Transverse colon (tissue), 4 donors: Measurements from ENCODE around the gene OR10A3. TPM values are rescaled to one million over a fixed set of nuclear protein-coding genes. Genes with fewer than 3 reads are reported as not detected.
"Not testable (repeated sequence)": the region's sequence is repeated elsewhere in the genome, so short reads cannot be mapped to it uniquely, and the experiment has no call there.

ENCODE experiments used
- DNase-seq: peaks from one replicate; pipeline ENCODE4 v3.0.0-alpha.2; 2019
- H3K27ac ChIP-seq, 4 donors: fragments of 200-600 bp; sonication (generic); 2 replicates each; pipeline ENCODE4 v1.5.1; 2016 to 2018; ENCODE audit warnings: inconsistent platforms in 4 of 4
- H3K27me3 ChIP-seq: fragments of 200-600 bp; sonication (generic); 2 replicates; pipeline ENCODE4 v1.5.1; 2017; ENCODE audit warnings: inconsistent platforms
- H3K36me3 ChIP-seq, 4 donors: fragments of 200-600 bp; sonication (generic); 2 replicates each; pipeline ENCODE4 v1.5.1; 2017 to 2019; ENCODE audit warnings: inconsistent platforms in 4 of 4
- H3K4me1 ChIP-seq, 4 donors: fragments of 200-600 bp; sonication (generic); 2 replicates each; pipeline ENCODE4 v1.5.1; 2017 to 2020; ENCODE audit warnings: inconsistent platforms in 4 of 4
- H3K4me3 ChIP-seq, 4 donors: fragments of 200-600 bp; sonication (generic); 1 replicate in 1 of 4; 2 replicates in 3 of 4; pipeline versions ENCODE4 v1.5.1 to v1.6.1; 2017 to 2019; ENCODE audit warnings: inconsistent platforms in 4 of 4
- H3K9me3 ChIP-seq, 2 donors: fragments of 200-600 bp; sonication (generic); 2 replicates each; pipeline ENCODE4 v1.5.1; 2017 to 2019; ENCODE audit warnings: inconsistent platforms in 2 of 2
- EP300 ChIP-seq: sonication (generic); formaldehyde crosslinking; IDR thresholded peaks from one replicate; pipeline ENCODE4 v1.6.1; 2017; ENCODE audit warnings: antibody characterized with exemption, low read depth
- POLR2A ChIP-seq: fragments of 450-650 bp; IDR thresholded peaks from one replicate; pipeline ENCODE4 v1.6.1; 2016; ENCODE audit warnings: antibody characterized with exemption, mild to moderate bottlenecking, moderate library complexity
- POLR2AphosphoS5 ChIP-seq, 3 donors: sonication (generic); formaldehyde crosslinking; IDR thresholded peaks; one replicate each; pipeline ENCODE4 v1.6.1; 2016; ENCODE audit warnings: antibody characterized with exemption in 3 of 3
- WGBS, 2 donors: methylation state at CpG; one replicate each; pipeline ENCODE4 v1.1.5; 2018; ENCODE audit warnings: low coverage in 1 of 2; 5-methylcytosine and 5-hydroxymethylcytosine counted together
- in situ Hi-C, 4 donors: fragments of 200-750 bp; cut with MboI; loops; one replicate each; pipeline versions ENCODE4 v1.15.0 to v1.15.1; 2017; ENCODE audit warnings: low sequenced_read_pairs in 3 of 4, low pct_ligation_motif_present in 1 of 4, low pct_unique_long_range_greater_than_20kb in 1 of 4
- intact Hi-C: fragments of 100-400 bp; cut with DNase I; formaldehyde crosslinking; loops from one replicate; pipeline ENCODE4 v1.15.1; 2023; ENCODE audit warnings: low total_unique reads
- total RNA-seq, 4 donors: library from RNA; depleted of rRNA; stranded (reverse); fragments of >200 nt; gene quantifications; one replicate each; pipeline ENCODE4 v1.1.0, GENCODE V29; 2016
- TF ChIP-seq, protein P1 (sequence below), 5 experiments: fragments of 200-600 bp in 3 of 5; fragments of 450-650 bp in 2 of 5; sonication (generic) in 3 of 5; IDR thresholded peaks; 1 replicate in 2 of 5; 2 replicates in 3 of 5; pipeline ENCODE4 v1.5.1; 2016 to 2017; ENCODE audit warnings: antibody characterized with exemption in 5 of 5, inconsistent platforms in 3 of 5, mild to moderate bottlenecking in 2 of 5, moderate library complexity in 1 of 5

The OR10A3 gene, protein sequence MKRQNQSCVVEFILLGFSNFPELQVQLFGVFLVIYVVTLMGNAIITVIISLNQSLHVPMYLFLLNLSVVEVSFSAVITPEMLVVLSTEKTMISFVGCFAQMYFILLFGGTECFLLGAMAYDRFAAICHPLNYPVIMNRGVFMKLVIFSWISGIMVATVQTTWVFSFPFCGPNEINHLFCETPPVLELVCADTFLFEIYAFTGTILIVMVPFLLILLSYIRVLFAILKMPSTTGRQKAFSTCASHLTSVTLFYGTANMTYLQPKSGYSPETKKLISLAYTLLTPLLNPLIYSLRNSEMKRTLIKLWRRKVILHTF
- total RNA-seq: not detected

DNA sequence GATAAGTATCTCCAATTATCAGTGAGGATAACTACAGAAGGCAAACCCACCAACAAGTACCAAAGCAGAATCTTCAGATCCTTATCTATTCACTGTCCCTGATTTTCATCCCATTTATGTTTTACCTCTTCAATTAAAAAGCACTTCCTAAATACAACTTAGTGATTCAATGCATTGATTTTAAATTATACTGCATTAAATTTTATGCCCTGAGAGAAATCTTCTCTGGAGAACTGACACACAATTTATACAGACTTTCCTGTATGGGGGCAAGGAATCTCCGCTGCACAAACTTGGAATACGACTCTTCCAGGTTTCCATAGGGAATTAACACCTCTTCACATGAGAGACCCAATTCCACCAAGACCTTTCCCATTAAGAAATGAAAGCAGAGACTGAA, at the start of gene OR10A3:
OR10A3 (minus strand) TSS at position 101 of the 400 bp plus-strand sequence. CDS start 2,188 bp downstream, outside the sequence.
- intact Hi-C loops (no loop called here), in situ Hi-C loops (no loop called here)
- H3K27ac ChIP-seq: no peak within 1 kb of the TSS
- DNase-seq: no peak
- no peaks in the 10 kb centered on the region for H3K36me3 ChIP-seq
- H3K4me3 ChIP-seq: no peak within 1 kb of the TSS
- no peak for TF ChIP-seq POLR2AphosphoS5 (IDR thresholded peaks at IDR 0.05)
- TF ChIP-seq POLR2A: no peak
- TF ChIP-seq, protein P1, sequence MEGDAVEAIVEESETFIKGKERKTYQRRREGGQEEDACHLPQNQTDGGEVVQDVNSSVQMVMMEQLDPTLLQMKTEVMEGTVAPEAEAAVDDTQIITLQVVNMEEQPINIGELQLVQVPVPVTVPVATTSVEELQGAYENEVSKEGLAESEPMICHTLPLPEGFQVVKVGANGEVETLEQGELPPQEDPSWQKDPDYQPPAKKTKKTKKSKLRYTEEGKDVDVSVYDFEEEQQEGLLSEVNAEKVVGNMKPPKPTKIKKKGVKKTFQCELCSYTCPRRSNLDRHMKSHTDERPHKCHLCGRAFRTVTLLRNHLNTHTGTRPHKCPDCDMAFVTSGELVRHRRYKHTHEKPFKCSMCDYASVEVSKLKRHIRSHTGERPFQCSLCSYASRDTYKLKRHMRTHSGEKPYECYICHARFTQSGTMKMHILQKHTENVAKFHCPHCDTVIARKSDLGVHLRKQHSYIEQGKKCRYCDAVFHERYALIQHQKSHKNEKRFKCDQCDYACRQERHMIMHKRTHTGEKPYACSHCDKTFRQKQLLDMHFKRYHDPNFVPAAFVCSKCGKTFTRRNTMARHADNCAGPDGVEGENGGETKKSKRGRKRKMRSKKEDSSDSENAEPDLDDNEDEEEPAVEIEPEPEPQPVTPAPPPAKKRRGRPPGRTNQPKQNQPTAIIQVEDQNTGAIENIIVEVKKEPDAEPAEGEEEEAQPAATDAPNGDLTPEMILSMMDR (IDR thresholded peaks at IDR 0.05): no peak
- no peak for TF ChIP-seq EP300
- H3K4me1 ChIP-seq: no peaks in the 10 kb centered on the region
- no peaks in the 10 kb centered on the region for H3K27me3 ChIP-seq
- H3K9me3 ChIP-seq: peaks cover 15 to 17% of the 10 kb centered on the region in 2 donors
- 73% methylated on average over 2 of the region's 2 CpGs; no CpG with 5 or more reads in 1 of the 2 donors for WGBS, 2 donors

DNA sequence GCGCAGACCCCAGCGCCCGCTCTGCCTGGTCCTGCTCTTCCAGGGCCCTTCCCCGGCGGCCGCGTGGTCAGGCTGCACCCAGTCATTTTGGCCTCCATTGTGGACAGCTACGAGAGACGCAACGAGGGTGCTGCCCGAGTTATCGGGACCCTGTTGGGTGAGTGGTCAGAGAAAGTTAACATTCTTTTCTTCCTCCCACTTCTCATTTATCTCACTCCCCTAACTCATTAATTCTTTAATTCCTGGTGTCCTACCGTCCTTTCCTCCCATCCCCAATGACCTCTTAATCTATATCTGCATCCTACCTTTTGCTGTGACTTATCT, 46.0 kb upstream of the OR10A3 start:
- in situ Hi-C loops (loop anchor here in 3 of 4 donors (5.0 to 10.0 kb wide), 2 partner anchors 93 to 95 kb away; no protein-coding TSS in a partner anchor), intact Hi-C loops (loop anchor here (5.0 kb wide), 1 partner anchor 95 kb away; no protein-coding TSS in a partner anchor)
- H3K4me1 ChIP-seq: peaks cover 16 to 37% (median 20%) of the 10 kb centered on the region in 4 donors
- WGBS, 2 donors: 0 to 1% methylated on average over 3 to 8 of the region's 13 CpGs
- not testable (repeated sequence) for DNase-seq, H3K27me3 ChIP-seq, H3K9me3 ChIP-seq
- peak overlapping the region; percentile 79 to 97 (median 92) for H3K4me3 ChIP-seq
- H3K36me3 ChIP-seq: peaks cover 0 to 15% (median 4%) of the 10 kb centered on the region in 4 donors
- H3K27ac ChIP-seq: peak overlapping the region; percentile 79 to 90 (median 85)

DNA sequence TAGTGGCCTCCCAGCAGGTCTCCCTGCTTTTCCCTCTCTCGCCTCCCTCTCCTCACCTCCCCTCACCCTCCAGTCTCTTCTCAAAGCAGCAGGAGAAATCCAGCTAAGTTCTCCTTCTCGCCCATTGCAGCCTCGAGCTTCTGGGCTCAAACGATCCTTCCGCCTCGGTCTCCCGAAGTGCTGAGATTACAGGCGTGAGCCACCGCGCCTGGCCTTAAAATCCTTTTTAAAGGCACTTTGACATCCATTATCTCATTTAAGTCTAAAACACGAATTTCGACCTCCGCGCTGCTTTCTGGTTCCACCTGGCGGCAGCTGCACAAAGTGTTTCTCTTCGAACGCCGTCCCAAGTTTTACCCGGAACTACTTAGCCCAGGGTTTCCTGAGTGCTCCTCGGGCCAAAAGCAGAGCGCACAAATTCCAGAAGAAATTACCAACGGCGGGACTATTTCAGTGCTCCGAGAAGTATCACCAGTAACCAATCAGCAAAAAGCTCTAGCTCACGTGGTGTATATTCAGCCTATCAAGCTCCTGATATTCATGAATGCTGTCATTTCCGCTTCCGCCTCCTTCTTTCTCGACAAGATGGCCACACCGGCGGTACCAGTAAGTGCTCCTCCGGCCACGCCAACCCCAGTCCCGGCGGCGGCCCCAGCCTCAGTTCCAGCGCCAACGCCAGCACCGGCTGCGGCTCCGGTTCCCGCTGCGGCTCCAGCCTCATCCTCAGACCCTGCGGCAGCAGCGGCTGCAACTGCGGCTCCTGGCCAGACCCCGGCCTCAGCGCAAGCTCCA, 45.5 kb upstream of the OR10A3 start, which contains the start of gene EIF3F:
EIF3F (plus strand) TSS at position 570 of the 792 bp plus-strand sequence; CDS start at position 586, 16 bp downstream.
- Histone ChIP-seq H3K4me1 (peaks cover 16 to 37% (median 20%) of the 10 kb centered on the region in 4 donors), H3K4me3 (peak within 1 kb of the TSS; percentile 79 to 97 (median 92)), H3K27ac (peak within 1 kb of the TSS; percentile 79 to 90 (median 85)), H3K9me3 (no peaks in the 10 kb centered on the region), H3K27me3 (no peaks in the 10 kb centered on the region), H3K36me3 (peaks cover 0 to 9% (median 1%) of the 10 kb centered on the region in 4 donors)
- peak; percentile 92 for DNase-seq
- intact Hi-C loops: loop anchor here (5.0 kb wide), 1 partner anchor 95 kb away; no protein-coding TSS in a partner anchor
- in situ Hi-C loops: loop anchor here in 3 of 4 donors (5.0 to 10.0 kb wide), 2 partner anchors 92 to 95 kb away; no protein-coding TSS in a partner anchor
- TF ChIP-seq EP300: no peak
- TF ChIP-seq POLR2A: peak; percentile 45
- TF ChIP-seq, protein P1 (IDR thresholded peaks at IDR 0.05): peak; percentile 83 to 96 (median 87)
- TF ChIP-seq POLR2AphosphoS5 (IDR thresholded peaks at IDR 0.05): peak; percentile 33 to 52 (median 46)
- 0% methylated on average over 9 to 33 of the region's 47 CpGs for WGBS, 2 donors

DNA sequence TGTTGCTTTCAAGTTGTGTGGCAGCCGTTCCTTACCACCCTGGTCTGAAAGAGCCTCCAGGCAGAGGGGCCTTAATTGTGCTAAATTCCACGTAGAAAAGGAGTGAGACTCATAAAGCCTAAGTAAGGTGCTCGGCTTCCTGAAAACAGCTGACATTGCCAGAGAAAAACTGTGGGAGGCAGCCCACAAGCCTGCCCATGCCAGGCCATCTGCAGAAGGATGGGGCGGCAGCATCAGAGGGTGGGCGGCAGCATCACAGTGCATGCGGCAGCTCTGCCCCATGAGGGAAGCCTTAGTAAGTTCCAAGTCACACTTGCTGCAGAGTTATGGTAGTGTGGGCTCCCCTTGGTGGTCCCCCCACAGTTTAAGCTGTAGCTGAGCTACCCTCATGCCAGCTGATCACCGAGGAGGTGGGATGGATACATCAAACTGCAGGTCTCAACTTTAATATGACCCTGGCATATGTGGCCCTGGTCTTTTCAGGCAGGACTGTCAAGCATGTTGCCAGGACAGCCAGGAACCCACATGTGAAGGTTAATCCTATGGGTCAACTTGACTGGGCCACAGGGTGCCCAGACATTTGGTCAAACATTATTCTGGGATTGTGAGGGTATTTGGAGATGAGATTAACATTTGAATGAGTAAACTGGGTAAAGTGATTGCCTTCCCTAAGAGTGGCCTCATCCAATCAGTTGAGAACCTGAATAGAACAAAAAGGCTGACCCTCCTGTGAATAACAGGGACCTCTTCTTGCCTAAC, 42.5 kb upstream of the OR10A3 start:
- 71% methylated on average over 7 of the region's 7 CpGs; no CpG with 5 or more reads in 1 of the 2 donors for WGBS, 2 donors
- in situ Hi-C loops: loop anchor here in 1 of 4 donors (10.0 kb wide), 1 partner anchor 89 kb away; no protein-coding TSS in a partner anchor
- no peak overlapping the region for H3K4me3 ChIP-seq
- no peaks in the 10 kb centered on the region for H3K27me3 ChIP-seq
- no peak for DNase-seq
- TF ChIP-seq EP300: no peak
- no peak for TF ChIP-seq POLR2A
- TF ChIP-seq POLR2AphosphoS5 (IDR thresholded peaks at IDR 0.05): no peak
- TF ChIP-seq, protein P1 (IDR thresholded peaks at IDR 0.05): no peak
- no peak overlapping the region for H3K27ac ChIP-seq
- intact Hi-C loops: no loop called here
- peaks cover 0 to 2% (median 0%) of the 10 kb centered on the region in 4 donors for H3K36me3 ChIP-seq
- H3K4me1 ChIP-seq: peaks cover 12 to 23% (median 16%) of the 10 kb centered on the region in 4 donors
- H3K9me3 ChIP-seq: no peaks in the 10 kb centered on the region
